ENCODE measurements around the gene APAF1.
"Not testable (repeated sequence)": the region's sequence is repeated elsewhere in the genome, so short reads cannot be mapped to it uniquely, and the experiment has no call there.

The APAF1 gene

DNA sequence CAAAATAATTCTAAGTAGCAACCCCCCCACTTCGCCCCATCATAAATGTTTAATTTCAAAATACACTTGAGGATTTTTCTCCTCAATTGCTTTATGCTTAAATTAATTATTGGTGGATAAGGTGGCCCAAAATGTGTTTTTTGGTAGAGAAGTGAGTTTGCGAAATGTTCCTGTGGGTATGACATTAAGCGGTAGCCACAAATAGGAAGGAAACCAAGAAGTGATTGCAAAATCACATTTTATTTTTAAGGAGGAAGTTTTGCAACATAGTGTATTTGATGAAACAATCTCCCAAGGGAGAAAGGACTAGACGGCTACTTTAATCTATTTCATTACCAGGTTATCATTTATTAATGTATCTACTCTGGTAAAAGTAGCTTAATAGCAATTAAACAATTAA, 26.1 kb upstream of the APAF1 start:
- in situ Hi-C loops (cut with MboI; ENCODE audit: low pct_unique_long_range_greater_than_20kb, low sequenced_read_pairs, unreplicated experiment) = no loop called here
- TF ChIP-seq, protein P1, sequence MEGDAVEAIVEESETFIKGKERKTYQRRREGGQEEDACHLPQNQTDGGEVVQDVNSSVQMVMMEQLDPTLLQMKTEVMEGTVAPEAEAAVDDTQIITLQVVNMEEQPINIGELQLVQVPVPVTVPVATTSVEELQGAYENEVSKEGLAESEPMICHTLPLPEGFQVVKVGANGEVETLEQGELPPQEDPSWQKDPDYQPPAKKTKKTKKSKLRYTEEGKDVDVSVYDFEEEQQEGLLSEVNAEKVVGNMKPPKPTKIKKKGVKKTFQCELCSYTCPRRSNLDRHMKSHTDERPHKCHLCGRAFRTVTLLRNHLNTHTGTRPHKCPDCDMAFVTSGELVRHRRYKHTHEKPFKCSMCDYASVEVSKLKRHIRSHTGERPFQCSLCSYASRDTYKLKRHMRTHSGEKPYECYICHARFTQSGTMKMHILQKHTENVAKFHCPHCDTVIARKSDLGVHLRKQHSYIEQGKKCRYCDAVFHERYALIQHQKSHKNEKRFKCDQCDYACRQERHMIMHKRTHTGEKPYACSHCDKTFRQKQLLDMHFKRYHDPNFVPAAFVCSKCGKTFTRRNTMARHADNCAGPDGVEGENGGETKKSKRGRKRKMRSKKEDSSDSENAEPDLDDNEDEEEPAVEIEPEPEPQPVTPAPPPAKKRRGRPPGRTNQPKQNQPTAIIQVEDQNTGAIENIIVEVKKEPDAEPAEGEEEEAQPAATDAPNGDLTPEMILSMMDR (IDR thresholded peaks at IDR 0.05; ENCODE audit: extremely low read depth, insufficient read depth, missing control alignments) = no peak
- no peak for DNase-seq (ENCODE audit: low spot score)

DNA sequence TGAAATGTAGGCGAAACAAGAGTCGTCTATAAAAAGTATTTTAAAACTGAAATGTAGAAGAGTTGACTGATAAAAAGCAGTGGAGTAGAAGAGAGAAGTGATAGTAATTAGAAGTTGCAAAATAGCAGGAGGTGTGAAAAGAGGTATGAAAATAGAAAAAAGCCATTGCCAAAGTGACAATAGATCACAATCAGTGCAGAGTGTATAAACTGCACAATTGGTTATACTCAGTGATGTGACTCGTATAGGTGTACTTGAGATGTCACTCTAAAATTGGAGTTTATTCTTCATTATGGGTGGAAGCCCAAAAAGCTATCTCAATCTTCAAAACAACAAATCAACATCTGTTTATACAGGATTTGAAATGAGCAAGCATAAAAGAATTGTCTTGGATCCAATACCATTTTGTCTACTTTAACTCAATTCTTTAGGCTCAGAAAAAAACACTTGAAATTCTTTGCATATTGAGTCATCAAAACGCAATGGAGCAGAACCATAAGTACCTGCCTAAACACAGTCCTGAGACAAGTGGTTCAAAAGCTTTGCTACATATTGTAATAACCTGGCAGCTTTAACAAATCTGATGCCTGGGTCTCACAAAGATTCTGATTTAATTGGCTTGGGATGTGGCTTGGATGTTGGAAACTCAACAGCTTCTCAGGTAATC, 9.3 kb upstream of the APAF1 start:
- peak; percentile 50 for DNase-seq (ENCODE audit: low spot score)
- TF ChIP-seq, protein P1 (IDR thresholded peaks at IDR 0.05; ENCODE audit: extremely low read depth, insufficient read depth, missing control alignments) = no peak
- in situ Hi-C loops (cut with MboI; ENCODE audit: low pct_unique_long_range_greater_than_20kb, low sequenced_read_pairs, unreplicated experiment) = no loop called here

DNA sequence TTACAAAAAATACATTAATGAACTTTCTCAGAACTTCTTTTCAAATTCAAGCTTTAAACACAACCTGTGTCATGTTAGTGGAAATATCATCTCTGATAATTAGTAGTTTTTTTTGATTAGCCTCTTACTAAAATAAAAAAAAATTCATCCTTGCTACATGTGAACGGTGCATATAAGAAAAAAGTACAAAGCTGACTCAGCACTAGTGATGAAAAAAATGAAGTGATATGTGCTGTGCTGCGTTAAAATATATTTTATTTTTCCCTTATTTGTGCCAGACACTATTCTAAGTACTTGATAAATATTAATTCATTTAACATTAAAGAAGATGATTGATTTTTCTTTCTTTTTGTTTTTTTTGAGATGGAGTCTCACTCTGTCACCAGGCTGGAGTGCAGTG, 8.0 kb upstream of the APAF1 start:
- TF ChIP-seq, protein P1 (IDR thresholded peaks at IDR 0.05; ENCODE audit: extremely low read depth, insufficient read depth, missing control alignments) = no peak
- in situ Hi-C loops (cut with MboI; ENCODE audit: low pct_unique_long_range_greater_than_20kb, low sequenced_read_pairs, unreplicated experiment) = no loop called here

DNA sequence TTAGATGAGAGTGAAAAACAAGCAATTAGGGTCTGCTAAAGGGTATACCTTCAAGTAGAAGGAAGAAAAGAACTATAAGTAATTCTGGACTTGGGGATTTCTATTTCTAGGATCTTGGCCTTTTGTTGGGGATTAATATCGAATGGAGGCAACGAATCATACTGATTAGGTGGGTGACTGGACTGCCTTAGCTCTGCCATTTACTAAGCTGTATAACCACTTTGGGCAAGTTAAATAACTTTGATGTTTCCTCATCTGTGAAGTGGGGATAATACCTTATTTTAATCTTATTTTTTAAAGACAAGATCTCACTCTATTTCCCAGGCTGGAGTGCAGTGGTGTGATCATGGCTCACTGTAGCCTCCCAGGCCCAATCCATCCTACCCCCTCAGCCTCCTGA, 7.1 kb upstream of the APAF1 start:
- TF ChIP-seq, protein P1 (IDR thresholded peaks at IDR 0.05; ENCODE audit: extremely low read depth, insufficient read depth, missing control alignments) = no peak
- no peak for DNase-seq (ENCODE audit: low spot score)
- in situ Hi-C loops (cut with MboI; ENCODE audit: low pct_unique_long_range_greater_than_20kb, low sequenced_read_pairs, unreplicated experiment) = no loop called here

More for the DNA sequence above, 8.0 kb upstream of the APAF1 start:
- no peak for DNase-seq (ENCODE audit: low spot score)

DNA sequence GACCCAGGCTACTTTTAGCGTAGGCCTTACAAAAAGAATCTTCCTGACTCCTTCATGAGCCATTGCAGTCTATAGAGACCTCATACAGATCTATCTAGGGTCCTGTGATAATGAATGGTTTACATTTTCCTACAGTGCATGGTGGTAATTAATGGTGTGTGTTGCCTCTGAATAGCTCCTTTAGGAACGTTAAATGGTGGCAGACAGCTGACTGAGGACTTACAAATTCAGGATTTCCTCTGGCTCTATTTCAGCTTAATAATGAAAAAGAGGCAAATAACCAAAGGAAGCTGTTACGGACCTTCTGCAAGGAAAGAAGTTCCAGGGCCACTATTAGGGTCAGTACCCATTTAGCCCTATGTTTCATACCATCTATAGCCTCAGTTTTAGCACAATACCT, 5.6 kb upstream of the APAF1 start:
- no peak for DNase-seq (ENCODE audit: low spot score)
- in situ Hi-C loops (cut with MboI; ENCODE audit: low pct_unique_long_range_greater_than_20kb, low sequenced_read_pairs, unreplicated experiment) = no loop called here
- TF ChIP-seq, protein P1 (IDR thresholded peaks at IDR 0.05; ENCODE audit: extremely low read depth, insufficient read depth, missing control alignments) = no peak

DNA sequence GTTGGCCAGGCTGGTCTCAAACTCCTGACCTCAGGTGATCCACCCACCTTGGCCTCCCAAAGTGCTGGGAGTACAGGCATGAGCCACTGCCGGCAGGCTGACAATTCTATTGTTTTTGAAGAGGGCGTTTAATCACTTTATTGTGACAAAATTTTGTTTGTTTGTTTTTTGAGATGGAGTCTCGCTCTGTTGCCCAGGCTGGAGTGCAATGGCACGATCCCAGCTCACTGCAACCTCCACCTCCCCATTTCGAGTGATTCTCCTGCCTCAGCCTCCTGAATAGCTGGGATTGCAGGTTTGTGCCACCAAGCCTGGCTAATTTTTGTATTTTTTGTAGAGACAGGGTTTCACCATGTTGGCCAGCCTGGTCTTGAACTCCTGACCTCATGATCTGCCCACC, 2.3 kb upstream of the APAF1 start:
- in situ Hi-C loops (cut with MboI; ENCODE audit: low pct_unique_long_range_greater_than_20kb, low sequenced_read_pairs, unreplicated experiment); DNase-seq (ENCODE audit: low spot score): not testable (repeated sequence)

DNA sequence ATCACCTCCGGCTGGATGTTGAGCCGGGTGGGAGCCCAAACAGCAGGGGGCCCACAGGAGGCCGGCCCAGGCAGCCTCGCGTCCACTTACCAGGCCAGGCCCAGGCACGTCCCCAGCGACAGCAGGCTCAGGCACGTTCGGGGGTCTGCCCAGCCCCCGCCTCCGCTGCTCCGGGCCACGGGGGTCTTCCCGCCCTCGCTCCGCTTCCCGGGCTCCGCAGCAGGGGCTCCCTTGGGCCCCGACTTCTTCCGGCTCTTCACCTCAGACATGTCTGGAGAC, 718 bp upstream of the APAF1 start:
- in situ Hi-C loops (cut with MboI; ENCODE audit: low pct_unique_long_range_greater_than_20kb, low sequenced_read_pairs, unreplicated experiment) = no loop called here
- TF ChIP-seq, protein P1 (IDR thresholded peaks at IDR 0.05; ENCODE audit: extremely low read depth, insufficient read depth, missing control alignments) = no peak
- DNase-seq (ENCODE audit: low spot score) = peak; percentile 25

Measured in GM13977 (cell line).